ENCODE results near the gene QSOX2.

DNA sequence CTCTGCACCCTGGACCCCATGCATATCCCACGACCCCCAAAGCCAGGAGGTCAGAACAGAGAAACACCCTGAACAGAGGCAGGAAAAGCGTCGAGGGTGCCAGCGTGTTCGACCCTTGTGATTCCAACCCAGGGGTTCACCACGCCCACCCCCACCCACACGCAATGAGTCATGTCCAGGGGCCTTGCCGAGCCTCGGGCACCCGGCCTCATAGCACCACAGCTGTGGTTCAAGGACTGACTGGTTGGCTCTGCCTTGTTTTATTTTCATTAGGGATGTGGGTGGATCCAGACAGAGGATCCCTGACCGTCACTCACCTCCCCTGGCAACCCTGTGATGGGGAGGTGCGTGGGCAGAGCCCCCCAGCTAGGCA lies 9.5 kb upstream of the QSOX2 start:
- TF ChIP-seq POLR2AphosphoS5 (IDR thresholded peaks at IDR 0.05; ENCODE audit: low read depth, low read length), result no peak
- TF ChIP-seq SIN3A (IDR thresholded peaks at IDR 0.05; ENCODE audit: borderline replicate concordance, insufficient read depth, low read length), result no peak

All from PFSK-1 (cell line).